Measurements from ENCODE around the gene TSPEAR. TPM values are rescaled to one million over a fixed set of nuclear protein-coding genes. Genes with fewer than 3 reads are reported as not detected.

Gene TSPEAR
- total RNA-seq, 2 experiments from 2014 or later: not detected

GRCh38 chr21:44571296-44571695, 140.1 kb downstream of the TSPEAR start:
- Histone ChIP-seq H3K9me3 (ENCODE audit: low read length) (no peaks in the 10 kb centered on the region), H3K4me2 (ENCODE audit: low read length) (no peak overlapping the region), H4K20me1 (ENCODE audit: insufficient read depth, low read length) (no peaks in the 10 kb centered on the region), H3K36me3 (ENCODE audit: insufficient read depth, low read length) (no peaks in the 10 kb centered on the region), H2AFZ (ENCODE audit: low read length) (no peak overlapping the region), H3K4me3 (ENCODE audit: low read depth, low read length, poor library complexity, severe bottlenecking) (no peak overlapping the region), H3K27ac (ENCODE audit: low read depth, low read length, poor library complexity, severe bottlenecking) (no peak overlapping the region), H3K9me2 (ENCODE audit: insufficient read depth, low read length) (no peaks in the 10 kb centered on the region), H3K4me1 (ENCODE audit: insufficient read depth, low read length, poor library complexity, severe bottlenecking) (no peaks in the 10 kb centered on the region), H3K79me2 (ENCODE audit: insufficient read depth, low read depth, low read length) (no peaks in the 10 kb centered on the region)
- ChIA-PET POLR2A (no interaction called here), CTCF (ENCODE audit: unreplicated experiment) (no interaction called here)
- no peak for DNase-seq (ENCODE audit: low spot score)
- TF ChIP-seq CTCF (conservative IDR thresholded peaks at IDR 0.05; ENCODE audit: low read length) (no peak), EZH2phosphoT487 (IDR thresholded peaks at IDR 0.05; ENCODE audit: borderline replicate concordance, low read depth, low read length) (no peak)
- intact Hi-C loops (cut with micrococcal nuclease; ENCODE audit: unreplicated experiment): no loop called here
- no TSS peak for BruUV-seq (replicated peaks)

GRCh38 chr21:44569861-44570517, 141.4 kb downstream of the TSPEAR start:
- H3K4me1 ChIP-seq (ENCODE audit: insufficient read depth, low read length, poor library complexity, severe bottlenecking): no peaks in the 10 kb centered on the region
- intact Hi-C loops (cut with micrococcal nuclease; ENCODE audit: unreplicated experiment): no loop called here
- no peak overlapping the region for H2AFZ ChIP-seq (ENCODE audit: low read length)
- H3K79me2 ChIP-seq (ENCODE audit: insufficient read depth, low read depth, low read length): no peaks in the 10 kb centered on the region
- no TSS peak for BruUV-seq (replicated peaks)
- no peak overlapping the region for H3K4me2 ChIP-seq (ENCODE audit: low read length)
- TF ChIP-seq EZH2phosphoT487 (IDR thresholded peaks at IDR 0.05; ENCODE audit: borderline replicate concordance, low read depth, low read length) (no peak), CTCF (conservative IDR thresholded peaks at IDR 0.05; ENCODE audit: low read length) (no peak)
- POLR2A ChIA-PET: no interaction called here
- H3K27ac ChIP-seq (ENCODE audit: low read depth, low read length, poor library complexity, severe bottlenecking): no peak overlapping the region
- H3K36me3 ChIP-seq (ENCODE audit: insufficient read depth, low read length): no peaks in the 10 kb centered on the region
- no peak for DNase-seq (ENCODE audit: low spot score)
- no peaks in the 10 kb centered on the region for H4K20me1 ChIP-seq (ENCODE audit: insufficient read depth, low read length)
- H3K9me2 ChIP-seq (ENCODE audit: insufficient read depth, low read length): no peaks in the 10 kb centered on the region
- CTCF ChIA-PET (ENCODE audit: unreplicated experiment): no interaction called here
- H3K9me3 ChIP-seq (ENCODE audit: low read length): no peaks in the 10 kb centered on the region
- H3K4me3 ChIP-seq (ENCODE audit: low read depth, low read length, poor library complexity, severe bottlenecking): no peak overlapping the region

- no TSS peak for BruUV-seq (replicated peaks)
- DNase-seq (ENCODE audit: low spot score): no peak
- CTCF ChIA-PET (ENCODE audit: unreplicated experiment): no interaction called here
- H3K4me1 ChIP-seq (ENCODE audit: insufficient read depth, low read length, poor library complexity, severe bottlenecking): no peaks in the 10 kb centered on the region
- H3K36me3 ChIP-seq (ENCODE audit: insufficient read depth, low read length): no peaks in the 10 kb centered on the region
- H3K79me2 ChIP-seq (ENCODE audit: insufficient read depth, low read depth, low read length): no peaks in the 10 kb centered on the region
- no peaks in the 10 kb centered on the region for H3K9me3 ChIP-seq (ENCODE audit: low read length)
- H3K4me3 ChIP-seq (ENCODE audit: low read depth, low read length, poor library complexity, severe bottlenecking): no peak overlapping the region
- no peak overlapping the region for H2AFZ ChIP-seq (ENCODE audit: low read length)
- TF ChIP-seq EZH2phosphoT487 (IDR thresholded peaks at IDR 0.05; ENCODE audit: borderline replicate concordance, low read depth, low read length): no peak
- TF ChIP-seq CTCF (conservative IDR thresholded peaks at IDR 0.05; ENCODE audit: low read length): no peak
- H3K27ac ChIP-seq (ENCODE audit: low read depth, low read length, poor library complexity, severe bottlenecking): no peak overlapping the region
- H3K4me2 ChIP-seq (ENCODE audit: low read length): no peak overlapping the region
- no peaks in the 10 kb centered on the region for H3K9me2 ChIP-seq (ENCODE audit: insufficient read depth, low read length)
- POLR2A ChIA-PET: no interaction called here
- H4K20me1 ChIP-seq (ENCODE audit: insufficient read depth, low read length): no peaks in the 10 kb centered on the region
- intact Hi-C loops (cut with micrococcal nuclease; ENCODE audit: unreplicated experiment): no loop called here
Measured at GRCh38 chr21:44568667-44569556, 142.5 kb downstream of the TSPEAR start.

Measured in OCI-LY7 (cell line).